AG04449 (cell line): ENCODE results near the gene ULBP2.

Experiments
- CTCF ChIA-PET: fragments of 350-600 bp; formaldehyde crosslinking; extraction: SDS; loops from one replicate; lab custom pipeline; 2021; ENCODE audit warnings: antibody characterized with exemption; lab: Yijun Ruan, JAX
- POLR2A ChIA-PET: fragments of 400-600, 350-600 bp; formaldehyde crosslinking; extraction: SDS; loops from one replicate; lab custom pipeline; 2020; ENCODE audit warnings: antibody characterized with exemption, inconsistent platforms; lab: Yijun Ruan, JAX
- DNase-seq: peaks from one replicate; pipeline ENCODE4 v3.0.0-alpha.2; 2010; ENCODE audit warnings: low read depth, low spot score
- H3K4me3 ChIP-seq: 2 replicates; pipeline ENCODE4 v1.5.1; 2011; ENCODE audit warnings: low read depth, mild to moderate bottlenecking, control low read depth, low read length
- TF ChIP-seq, protein P1 (sequence below): IDR thresholded peaks from one replicate; pipeline ENCODE4 v1.5.1; 2011; ENCODE audit warnings: mild to moderate bottlenecking, moderate library complexity, low read length, control low read depth, inconsistent platforms; ENCODE audit not compliant: insufficient read depth; ENCODE audit errors: missing control alignments

The ULBP2 gene, protein sequence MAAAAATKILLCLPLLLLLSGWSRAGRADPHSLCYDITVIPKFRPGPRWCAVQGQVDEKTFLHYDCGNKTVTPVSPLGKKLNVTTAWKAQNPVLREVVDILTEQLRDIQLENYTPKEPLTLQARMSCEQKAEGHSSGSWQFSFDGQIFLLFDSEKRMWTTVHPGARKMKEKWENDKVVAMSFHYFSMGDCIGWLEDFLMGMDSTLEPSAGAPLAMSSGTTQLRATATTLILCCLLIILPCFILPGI

DNA sequence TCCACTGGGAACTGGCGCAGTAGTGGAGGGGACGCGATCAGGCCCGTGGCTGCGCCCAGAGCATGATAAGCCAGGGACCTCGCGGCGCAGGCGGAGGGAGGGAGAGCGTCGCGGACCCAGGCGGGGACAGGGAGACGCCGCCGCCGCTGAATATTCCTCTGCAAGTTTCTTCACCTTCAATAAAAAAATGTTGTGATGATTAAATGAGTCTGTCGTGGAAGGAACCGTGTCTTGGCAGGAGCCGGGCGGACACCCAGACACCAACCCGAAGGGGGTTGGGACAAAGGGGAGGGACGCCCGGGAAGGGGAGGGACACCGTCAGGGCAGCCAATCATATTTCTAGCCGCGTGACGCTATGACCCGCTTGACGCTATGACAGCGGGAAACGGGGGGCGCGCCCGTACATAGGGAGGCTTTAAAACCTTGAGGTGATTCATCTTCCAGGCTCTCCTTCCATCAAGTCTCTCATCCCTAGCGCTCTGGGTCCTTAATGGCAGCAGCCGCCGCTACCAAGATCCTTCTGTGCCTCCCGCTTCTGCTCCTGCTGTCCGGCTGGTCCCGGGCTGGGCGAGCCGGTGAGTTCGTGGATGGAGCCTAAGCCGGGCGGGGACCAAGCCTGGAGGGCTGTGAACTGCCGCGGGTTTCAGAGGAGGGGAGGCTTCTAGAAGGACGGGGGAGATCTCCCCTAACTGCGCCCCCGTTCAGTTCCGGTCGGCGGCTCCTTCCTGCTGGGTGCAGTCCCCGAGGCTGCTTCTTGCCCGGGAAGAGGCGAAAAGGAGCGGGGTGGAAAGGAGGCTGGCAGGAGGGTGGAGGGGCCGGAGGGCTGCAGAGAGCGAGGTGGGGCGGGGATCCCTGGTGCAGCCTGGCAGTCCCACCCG, at the start of gene ULBP2:
Gene ULBP2, plus strand, starts transcription at position 432 of the 878 bp plus-strand sequence. Its CDS starts 59 bp downstream, at position 491.
- ChIA-PET CTCF (interaction anchor here (1.0 to 1.6 kb wide), 3 partner anchors 15 to 105 kb away, joined by 3 to 18 read pairs (median 4); no protein-coding TSS in a partner anchor), POLR2A (no interaction called here)
- DNase-seq, result peak; percentile 83
- TF ChIP-seq, protein P1, sequence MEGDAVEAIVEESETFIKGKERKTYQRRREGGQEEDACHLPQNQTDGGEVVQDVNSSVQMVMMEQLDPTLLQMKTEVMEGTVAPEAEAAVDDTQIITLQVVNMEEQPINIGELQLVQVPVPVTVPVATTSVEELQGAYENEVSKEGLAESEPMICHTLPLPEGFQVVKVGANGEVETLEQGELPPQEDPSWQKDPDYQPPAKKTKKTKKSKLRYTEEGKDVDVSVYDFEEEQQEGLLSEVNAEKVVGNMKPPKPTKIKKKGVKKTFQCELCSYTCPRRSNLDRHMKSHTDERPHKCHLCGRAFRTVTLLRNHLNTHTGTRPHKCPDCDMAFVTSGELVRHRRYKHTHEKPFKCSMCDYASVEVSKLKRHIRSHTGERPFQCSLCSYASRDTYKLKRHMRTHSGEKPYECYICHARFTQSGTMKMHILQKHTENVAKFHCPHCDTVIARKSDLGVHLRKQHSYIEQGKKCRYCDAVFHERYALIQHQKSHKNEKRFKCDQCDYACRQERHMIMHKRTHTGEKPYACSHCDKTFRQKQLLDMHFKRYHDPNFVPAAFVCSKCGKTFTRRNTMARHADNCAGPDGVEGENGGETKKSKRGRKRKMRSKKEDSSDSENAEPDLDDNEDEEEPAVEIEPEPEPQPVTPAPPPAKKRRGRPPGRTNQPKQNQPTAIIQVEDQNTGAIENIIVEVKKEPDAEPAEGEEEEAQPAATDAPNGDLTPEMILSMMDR, result no peak
- peak within 1 kb of the TSS; percentile 77 for H3K4me3 ChIP-seq

DNA sequence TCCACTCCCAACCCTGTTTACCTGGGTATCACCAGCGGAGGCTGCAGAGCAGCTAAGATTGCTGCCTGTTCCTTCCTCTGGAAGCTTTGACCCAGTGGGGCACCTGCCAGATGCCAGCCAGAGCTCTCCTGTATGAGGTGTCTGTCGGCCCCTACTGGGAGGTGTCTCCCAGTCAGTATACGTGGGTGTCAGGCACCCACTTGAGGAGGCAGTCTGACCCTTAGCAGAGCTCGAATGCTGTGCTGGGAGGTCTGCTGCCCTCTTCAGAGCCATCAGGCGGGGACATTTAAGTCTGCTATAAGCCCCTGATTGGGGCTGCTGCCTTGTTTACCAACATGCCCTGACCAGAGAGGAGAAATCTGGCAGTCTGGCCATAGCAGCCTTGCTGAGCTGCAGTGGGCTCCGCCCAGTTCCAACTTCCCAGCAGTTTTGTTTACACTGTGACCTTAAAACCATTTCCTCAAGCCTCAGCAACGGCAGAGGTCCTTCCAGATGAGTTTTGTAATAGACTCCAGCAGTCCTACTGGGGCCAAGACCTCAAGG, 46.7 kb upstream of the ULBP2 start:
- POLR2A ChIA-PET, result no interaction called here
- TF ChIP-seq, protein P1, result no peak
- CTCF ChIA-PET, result interaction anchor here (1.2 to 1.4 kb wide), 2 partner anchors 30 to 48 kb away, joined by 3 read pairs; no protein-coding TSS in a partner anchor
- DNase-seq, result no peak
- H3K4me3 ChIP-seq, result no peak overlapping the region

DNA sequence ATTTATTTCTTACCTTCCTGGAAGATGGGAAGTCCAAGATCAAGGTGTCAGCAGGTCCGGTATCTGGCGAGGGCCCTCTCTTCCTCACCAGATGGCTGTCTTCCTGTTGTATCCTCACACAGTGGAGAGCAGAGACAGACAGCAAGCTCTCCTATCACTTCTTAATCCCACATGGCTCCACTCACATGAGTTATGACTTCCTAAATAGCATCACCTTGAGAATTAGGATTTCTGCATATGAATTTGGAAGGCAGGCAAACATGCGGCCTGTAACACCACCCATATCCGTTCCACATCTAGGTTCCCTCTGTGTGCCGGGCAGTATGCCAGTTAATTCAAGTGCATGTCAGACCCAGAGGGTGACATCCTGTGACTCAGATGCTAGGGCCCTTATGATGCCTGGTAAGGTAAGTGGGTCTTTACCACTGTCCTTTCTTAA, 46.0 kb upstream of the ULBP2 start:
- DNase-seq, result no peak
- POLR2A ChIA-PET, result no interaction called here
- CTCF ChIA-PET, result interaction anchor here (1.4 kb wide), 1 partner anchor 48 kb away, joined by 3 read pairs; no protein-coding TSS in a partner anchor
- H3K4me3 ChIP-seq, result no peak overlapping the region
- TF ChIP-seq, protein P1, result no peak

DNA sequence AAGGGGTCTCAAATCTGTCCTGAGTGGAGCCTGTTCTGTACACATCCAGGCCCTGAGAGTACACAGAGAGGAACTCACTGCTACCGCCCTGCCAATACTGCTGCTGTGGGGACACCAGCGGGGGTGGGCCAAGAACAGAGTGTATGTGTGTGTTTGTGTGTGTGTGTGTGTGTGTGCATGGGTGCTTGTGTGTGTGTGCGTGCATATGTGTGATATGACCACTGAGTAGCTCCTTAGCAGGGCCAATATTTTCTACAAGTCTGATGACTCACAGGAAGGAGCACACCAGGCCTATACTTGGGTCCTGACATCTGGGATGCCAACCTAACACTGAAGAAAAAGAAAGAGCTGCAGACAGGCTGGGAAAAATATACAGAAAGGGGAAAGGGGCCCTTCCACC, 45.3 kb upstream of the ULBP2 start:
- ChIA-PET POLR2A (no interaction called here), CTCF (interaction anchor here (1.0 to 1.4 kb wide), 5 partner anchors 9 to 61 kb away, joined by 3 to 4 read pairs (median 3); no protein-coding TSS in a partner anchor)
- no peak for DNase-seq
- no peak overlapping the region for H3K4me3 ChIP-seq
- TF ChIP-seq, protein P1, result no peak

DNA sequence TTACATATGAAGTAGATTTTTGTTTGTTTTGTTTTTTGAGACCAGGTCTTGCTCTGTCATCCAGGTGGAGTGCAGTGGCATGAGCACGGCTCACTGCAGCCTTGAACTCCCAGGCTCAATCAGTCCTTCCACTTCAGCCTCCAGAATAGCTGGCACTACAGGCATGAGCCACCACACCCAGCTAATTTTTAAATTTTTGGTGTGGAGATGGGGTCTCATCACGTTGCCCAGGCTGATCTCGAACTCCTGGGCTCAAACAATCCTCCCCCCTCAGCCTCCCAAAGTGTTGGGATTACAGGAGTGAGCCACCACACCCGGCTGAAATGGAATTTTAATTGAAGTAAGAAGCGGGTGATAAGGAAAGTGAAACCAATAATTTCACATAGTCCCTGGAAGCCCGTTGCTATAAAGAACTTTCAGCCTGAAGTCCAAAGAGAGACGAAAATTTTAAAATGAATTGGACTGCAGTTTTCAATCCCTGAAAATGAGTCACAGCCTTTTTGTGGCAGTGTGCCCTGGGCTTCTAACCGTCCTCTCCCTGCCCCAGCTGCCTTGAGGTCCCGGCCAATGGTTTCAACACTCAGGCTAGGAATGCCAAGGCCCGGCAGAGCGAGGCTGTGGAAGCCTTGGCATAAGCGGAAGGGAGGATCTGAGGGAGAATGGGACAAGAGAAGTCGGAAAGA, 44.7 kb upstream of the ULBP2 start:
- DNase-seq, result peak; percentile 55
- peak overlapping the region; percentile 16 for H3K4me3 ChIP-seq
- TF ChIP-seq, protein P1, result no peak
- CTCF ChIA-PET, result interaction anchor here (1.0 to 1.2 kb wide), 5 partner anchors 8 to 62 kb away, joined by 3 to 4 read pairs (median 3); no protein-coding TSS in a partner anchor
- POLR2A ChIA-PET, result no interaction called here
